ENCODE measurements around the gene RAP2C. TPM values are rescaled to one million over a fixed set of nuclear protein-coding genes. Genes with fewer than 3 reads are reported as not detected.
A peak's percentile ranks its signal among the peaks of the same experiment; 100 is the strongest.

The RAP2C gene
- total RNA-seq, 1 experiment from 2014 or later = 27.8 TPM

GRCh38 chrX:132187451-132187850, 31.8 kb downstream of the RAP2C start:
- CTCF ChIA-PET = no interaction called here
- POLR2A ChIA-PET (ENCODE audit: unreplicated experiment) = no interaction called here
- no peak overlapping the region for H2AFZ ChIP-seq
- intact Hi-C loops (cut with micrococcal nuclease; ENCODE audit: unreplicated experiment) = no loop called here
- H3K4me1 ChIP-seq (replicated peaks; ENCODE audit: insufficient read depth) = peaks cover 24% of the 10 kb centered on the region
- no peaks in the 10 kb centered on the region for H4K20me1 ChIP-seq (ENCODE audit: insufficient read depth)
- no peaks in the 10 kb centered on the region for H3K36me3 ChIP-seq (ENCODE audit: low read depth)
- no TSS peak for BruUV-seq (replicated peaks)
- TF ChIP-seq EZH2 (IDR thresholded peaks at IDR 0.05; ENCODE audit: low read depth) = no peak
- TF ChIP-seq CTCF (conservative IDR thresholded peaks at IDR 0.05) = no peak
- H3K79me2 ChIP-seq (ENCODE audit: low read depth) = no peaks in the 10 kb centered on the region
- H3K4me3 ChIP-seq = no peak overlapping the region
- H3K4me2 ChIP-seq = no peak overlapping the region
- H3K9me3 ChIP-seq (ENCODE audit: insufficient read depth, low read depth) = no peaks in the 10 kb centered on the region
- H3F3A ChIP-seq (ENCODE audit: insufficient read depth, low read depth) = no peaks in the 10 kb centered on the region; the same call in 1 of the 2 replicates
- no peaks in the 10 kb centered on the region for H3K9me2 ChIP-seq (ENCODE audit: insufficient read depth)
- H3K27ac ChIP-seq = no peak overlapping the region
- no peak for DNase-seq
- no peaks in the 10 kb centered on the region for H3K27me3 ChIP-seq (ENCODE audit: insufficient read depth, low read depth)

GRCh38 chrX:132184871-132185270, 34.4 kb downstream of the RAP2C start:
- Histone ChIP-seq H2AFZ (no peak overlapping the region), H3K9me2 (ENCODE audit: insufficient read depth) (no peaks in the 10 kb centered on the region), H3K4me3 (no peak overlapping the region), H4K20me1 (ENCODE audit: insufficient read depth) (no peaks in the 10 kb centered on the region), H3K27ac (peak overlapping the region; percentile 51), H3K4me1 (replicated peaks; ENCODE audit: insufficient read depth) (peaks cover 45% of the 10 kb centered on the region), H3K27me3 (ENCODE audit: insufficient read depth, low read depth) (no peaks in the 10 kb centered on the region), H3K36me3 (ENCODE audit: low read depth) (no peaks in the 10 kb centered on the region), H3K9me3 (ENCODE audit: insufficient read depth, low read depth) (no peaks in the 10 kb centered on the region), H3K79me2 (ENCODE audit: low read depth) (no peaks in the 10 kb centered on the region), H3K4me2 (peak overlapping the region; percentile 27), H3F3A (ENCODE audit: insufficient read depth, low read depth) (peaks cover 7% of the 10 kb centered on the region; the same call in 1 of the 2 replicates)
- no peak for TF ChIP-seq CTCF (conservative IDR thresholded peaks at IDR 0.05)
- TF ChIP-seq EZH2 (IDR thresholded peaks at IDR 0.05; ENCODE audit: low read depth) = no peak
- POLR2A ChIA-PET (ENCODE audit: unreplicated experiment) = no interaction called here
- CTCF ChIA-PET = no interaction called here
- no TSS peak for BruUV-seq (replicated peaks)
- intact Hi-C loops (cut with micrococcal nuclease; ENCODE audit: unreplicated experiment) = no loop called here
- peak; percentile 23 to 58 for DNase-seq

GRCh38 chrX:132181364-132181763, 37.9 kb downstream of the RAP2C start:
- Histone ChIP-seq H3K4me3 (no peak overlapping the region), H2AFZ (no peak overlapping the region), H3K27me3 (ENCODE audit: insufficient read depth, low read depth) (no peaks in the 10 kb centered on the region), H3K9me2 (ENCODE audit: insufficient read depth) (no peaks in the 10 kb centered on the region), H3K9me3 (ENCODE audit: insufficient read depth, low read depth) (no peaks in the 10 kb centered on the region), H3K79me2 (ENCODE audit: low read depth) (no peaks in the 10 kb centered on the region), H3F3A (ENCODE audit: insufficient read depth, low read depth) (peaks cover 7% of the 10 kb centered on the region; the same call in 1 of the 2 replicates), H4K20me1 (ENCODE audit: insufficient read depth) (no peaks in the 10 kb centered on the region), H3K27ac (0 out of 2 replicates have a peak overlapping the region, but pooled peaks have one; percentile 4), H3K4me2 (peak overlapping the region; percentile 55), H3K36me3 (ENCODE audit: low read depth) (no peaks in the 10 kb centered on the region), H3K4me1 (replicated peaks; ENCODE audit: insufficient read depth) (peaks cover 45% of the 10 kb centered on the region)
- TF ChIP-seq CTCF (conservative IDR thresholded peaks at IDR 0.05) (no peak), EZH2 (IDR thresholded peaks at IDR 0.05; ENCODE audit: low read depth) (no peak)
- intact Hi-C loops (cut with micrococcal nuclease; ENCODE audit: unreplicated experiment) = no loop called here
- peak; percentile 66 to 84 for DNase-seq
- CTCF ChIA-PET = no interaction called here
- POLR2A ChIA-PET (ENCODE audit: unreplicated experiment) = no interaction called here
- BruUV-seq (replicated peaks) = no TSS peak
